Measurements from ENCODE around the gene MYEOV.

MYEOV gene

DNA sequence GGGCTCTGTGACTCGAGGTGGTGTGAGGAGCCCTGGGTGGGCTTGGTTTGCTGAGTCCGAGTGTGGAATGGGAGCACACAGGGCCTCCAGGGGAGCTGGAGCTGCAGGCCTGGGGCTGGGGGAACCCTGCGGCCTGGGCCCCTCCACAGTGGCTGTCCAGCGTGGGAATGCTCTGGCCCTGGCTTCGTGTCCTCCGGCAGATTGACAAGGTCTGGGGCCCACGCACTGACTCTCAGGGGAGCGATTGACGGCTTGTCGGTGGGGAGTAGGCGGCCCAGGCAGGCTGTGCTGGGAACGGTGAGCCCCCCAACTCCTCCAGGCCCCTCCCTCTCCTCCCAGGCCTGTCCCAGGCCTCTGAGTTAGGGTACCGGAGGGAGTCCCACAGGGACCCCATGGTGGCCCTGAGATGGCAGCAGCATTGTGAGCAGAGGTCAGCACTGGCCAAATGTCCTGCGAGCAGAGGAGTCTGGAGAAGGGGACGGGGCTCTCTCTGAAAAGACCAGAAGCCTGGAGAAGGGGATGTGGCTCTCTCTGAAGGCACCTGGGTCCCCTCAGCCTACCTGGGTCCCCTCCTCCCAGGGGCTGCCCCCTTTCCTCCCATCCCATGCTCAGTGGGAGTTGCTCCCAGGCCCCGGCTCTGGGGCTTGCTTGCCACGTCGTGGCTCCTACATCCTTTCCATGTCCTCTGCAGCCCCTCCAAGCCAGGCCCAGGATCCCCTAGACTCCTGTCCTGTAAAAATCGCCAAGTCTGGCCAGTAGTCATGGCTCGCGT is 23.8 kb upstream of the MYEOV start:
- TF ChIP-seq, protein P1, sequence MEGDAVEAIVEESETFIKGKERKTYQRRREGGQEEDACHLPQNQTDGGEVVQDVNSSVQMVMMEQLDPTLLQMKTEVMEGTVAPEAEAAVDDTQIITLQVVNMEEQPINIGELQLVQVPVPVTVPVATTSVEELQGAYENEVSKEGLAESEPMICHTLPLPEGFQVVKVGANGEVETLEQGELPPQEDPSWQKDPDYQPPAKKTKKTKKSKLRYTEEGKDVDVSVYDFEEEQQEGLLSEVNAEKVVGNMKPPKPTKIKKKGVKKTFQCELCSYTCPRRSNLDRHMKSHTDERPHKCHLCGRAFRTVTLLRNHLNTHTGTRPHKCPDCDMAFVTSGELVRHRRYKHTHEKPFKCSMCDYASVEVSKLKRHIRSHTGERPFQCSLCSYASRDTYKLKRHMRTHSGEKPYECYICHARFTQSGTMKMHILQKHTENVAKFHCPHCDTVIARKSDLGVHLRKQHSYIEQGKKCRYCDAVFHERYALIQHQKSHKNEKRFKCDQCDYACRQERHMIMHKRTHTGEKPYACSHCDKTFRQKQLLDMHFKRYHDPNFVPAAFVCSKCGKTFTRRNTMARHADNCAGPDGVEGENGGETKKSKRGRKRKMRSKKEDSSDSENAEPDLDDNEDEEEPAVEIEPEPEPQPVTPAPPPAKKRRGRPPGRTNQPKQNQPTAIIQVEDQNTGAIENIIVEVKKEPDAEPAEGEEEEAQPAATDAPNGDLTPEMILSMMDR (IDR thresholded peaks at IDR 0.05; ENCODE audit: borderline replicate concordance, control extremely low read depth, extremely low read depth, insufficient read depth, missing control alignments) = no peak
- in situ Hi-C loops (cut with MboI; ENCODE audit: low sequenced_read_pairs, unreplicated experiment) = no loop called here

DNA sequence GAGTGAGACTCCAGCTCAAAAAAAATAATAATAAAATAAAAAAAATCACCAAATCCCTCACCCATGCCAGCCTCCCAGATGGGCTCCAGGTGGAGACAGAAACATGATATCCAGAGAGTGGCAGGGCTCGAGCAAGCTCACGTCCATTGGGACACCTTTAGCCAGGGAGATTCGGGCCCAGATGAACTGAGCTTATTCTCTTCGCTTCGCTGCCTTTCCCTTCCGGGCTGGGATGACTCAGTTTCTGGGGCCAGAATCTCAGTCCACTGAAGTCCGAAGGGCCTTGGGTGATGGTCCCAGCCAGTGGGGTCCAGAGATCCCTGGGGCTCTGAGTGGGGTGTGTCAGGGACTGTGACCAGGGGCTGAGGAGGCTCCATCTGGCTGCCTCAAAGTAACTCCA is 23.0 kb upstream of the MYEOV start:
- no peak for DNase-seq (ENCODE audit: low spot score)
- in situ Hi-C loops (cut with MboI; ENCODE audit: low sequenced_read_pairs, unreplicated experiment) = no loop called here
- TF ChIP-seq, protein P1 (IDR thresholded peaks at IDR 0.05; ENCODE audit: borderline replicate concordance, control extremely low read depth, extremely low read depth, insufficient read depth, missing control alignments) = no peak

More for the DNA sequence above, 23.8 kb upstream of the MYEOV start:
- no peak for DNase-seq (ENCODE audit: low spot score)

DNA sequence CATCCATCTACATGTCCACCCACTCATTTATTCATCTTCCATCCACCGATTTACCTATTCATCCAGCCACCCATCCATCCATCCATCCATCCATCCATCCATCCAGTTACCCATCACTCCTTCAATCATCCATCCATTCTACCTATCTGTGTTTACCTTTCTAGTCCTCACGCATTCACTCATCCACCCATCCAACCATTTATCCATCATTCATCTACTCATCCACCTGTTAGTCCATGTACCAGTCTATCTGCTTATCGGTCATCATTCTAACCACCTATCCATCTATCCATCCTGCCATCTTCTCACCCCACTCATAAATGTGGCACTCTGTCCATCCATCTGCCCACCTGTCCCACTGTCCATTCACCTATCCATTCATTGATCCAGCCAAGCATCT is 21.9 kb upstream of the MYEOV start:
- TF ChIP-seq, protein P1 (IDR thresholded peaks at IDR 0.05; ENCODE audit: borderline replicate concordance, control extremely low read depth, extremely low read depth, insufficient read depth, missing control alignments) = no peak
- in situ Hi-C loops (cut with MboI; ENCODE audit: low sequenced_read_pairs, unreplicated experiment) = no loop called here
- no peak for DNase-seq (ENCODE audit: low spot score)

DNA sequence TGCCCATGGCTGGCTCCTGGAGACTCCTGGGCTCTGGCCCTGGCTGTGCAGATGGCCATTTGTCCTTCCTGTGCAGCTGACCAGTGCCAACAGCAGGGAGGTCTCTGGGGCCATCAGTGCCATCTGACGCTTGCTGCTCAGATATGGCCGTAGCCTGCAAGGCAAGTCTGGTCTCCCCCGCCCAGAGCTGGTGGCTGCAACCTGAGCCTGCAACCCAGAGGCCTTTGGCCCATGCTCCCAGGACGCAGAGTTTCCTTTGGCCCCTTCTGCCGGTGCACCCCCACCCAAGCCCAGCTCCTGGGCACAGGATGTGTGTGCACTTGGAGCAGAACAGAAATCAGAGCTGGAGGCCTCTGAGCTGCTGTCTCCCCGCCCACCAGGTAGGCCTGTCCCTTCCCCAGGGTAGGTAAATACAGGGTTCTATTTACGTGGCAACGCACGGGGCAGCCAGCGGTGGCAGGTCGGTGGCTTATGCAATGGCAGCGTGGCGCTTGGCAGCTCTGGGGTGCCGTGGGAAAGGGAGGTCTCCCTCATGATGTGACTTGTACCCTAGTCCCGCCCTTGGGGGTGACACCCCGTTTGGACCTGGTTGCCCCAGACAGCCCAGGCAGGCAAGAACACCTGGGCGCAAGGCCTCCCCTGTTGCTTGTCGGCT is 21.0 kb upstream of the MYEOV start:
- DNase-seq (ENCODE audit: low spot score) = no peak
- TF ChIP-seq, protein P1 (IDR thresholded peaks at IDR 0.05; ENCODE audit: borderline replicate concordance, control extremely low read depth, extremely low read depth, insufficient read depth, missing control alignments) = no peak
- in situ Hi-C loops (cut with MboI; ENCODE audit: low sequenced_read_pairs, unreplicated experiment) = no loop called here

DNA sequence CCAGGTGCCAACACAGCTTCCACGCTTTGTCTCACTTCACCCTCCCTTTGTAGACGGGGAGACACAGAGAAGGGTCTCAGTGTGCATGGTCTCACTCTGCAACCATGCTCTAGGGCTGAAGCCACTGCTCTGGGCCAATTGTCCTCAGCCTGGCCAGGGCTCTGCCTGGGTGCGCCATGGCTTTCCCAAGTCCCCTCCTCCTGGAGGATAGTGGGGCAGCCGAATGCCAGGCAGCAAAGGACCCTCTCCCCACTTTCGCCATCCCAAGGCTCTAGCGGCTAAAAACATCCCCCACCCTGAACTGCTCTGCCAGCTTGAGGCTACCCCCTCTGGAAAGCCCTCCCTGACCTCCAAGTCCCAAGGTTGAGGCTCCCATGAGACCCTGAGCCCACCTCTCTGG is 20.4 kb upstream of the MYEOV start:
- DNase-seq (ENCODE audit: low spot score) = no peak
- TF ChIP-seq, protein P1 (IDR thresholded peaks at IDR 0.05; ENCODE audit: borderline replicate concordance, control extremely low read depth, extremely low read depth, insufficient read depth, missing control alignments) = no peak
- in situ Hi-C loops (cut with MboI; ENCODE audit: low sequenced_read_pairs, unreplicated experiment) = no loop called here

DNA sequence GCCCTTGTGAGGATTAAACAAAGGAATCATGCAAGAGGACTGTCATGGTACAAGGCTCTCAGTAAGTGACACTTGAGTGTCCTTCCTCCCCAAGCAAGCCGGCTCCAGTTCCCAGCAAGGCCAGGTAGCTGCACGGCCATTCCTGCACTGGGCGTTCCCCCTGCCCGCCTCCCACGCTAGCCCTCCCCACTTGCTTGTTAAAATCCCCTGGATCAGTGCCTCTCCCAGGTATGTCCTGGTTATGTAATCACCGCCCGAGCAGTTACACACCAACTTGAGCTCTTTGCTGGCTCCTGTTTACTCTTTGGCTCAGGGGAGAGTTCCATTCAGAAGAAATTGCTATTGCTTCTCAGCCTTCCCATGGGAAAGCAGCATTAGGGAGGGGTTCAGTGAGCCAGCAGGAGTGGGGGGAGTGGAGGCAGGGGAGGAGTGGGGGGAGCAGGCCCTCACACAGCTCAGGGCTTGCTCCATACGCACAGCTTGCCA is 19.4 kb upstream of the MYEOV start:
- TF ChIP-seq, protein P1 (IDR thresholded peaks at IDR 0.05; ENCODE audit: borderline replicate concordance, control extremely low read depth, extremely low read depth, insufficient read depth, missing control alignments) = no peak
- no peak for DNase-seq (ENCODE audit: low spot score)
- in situ Hi-C loops (cut with MboI; ENCODE audit: low sequenced_read_pairs, unreplicated experiment) = loop anchor here (25.0 kb wide), 2 partner anchors 162 to 363 kb away; partner anchors contain the start of gene CCND1
